Colonic mucosa (tissue), 4 donors: ENCODE data around the gene INKA1. TPM values are rescaled to one million over a fixed set of nuclear protein-coding genes. Genes with fewer than 3 reads are reported as not detected.

ENCODE experiments used
- DNase-seq: peaks from one replicate; pipeline ENCODE4 v3.0.0-alpha.2; 2020
- H3K27ac ChIP-seq: fragments of 200-600 bp; one replicate; pipeline ENCODE4 v1.8.0; 2021
- H3K27me3 ChIP-seq: fragments of 200-600 bp; one replicate; pipeline ENCODE4 v1.8.0; 2021
- H3K36me3 ChIP-seq: fragments of 200-600 bp; one replicate; pipeline ENCODE4 v1.8.0; 2021
- H3K4me1 ChIP-seq: fragments of 200-600 bp; one replicate; pipeline ENCODE4 v1.8.0; 2021; ENCODE audit warnings: mild to moderate bottlenecking
- H3K4me3 ChIP-seq: fragments of 200-600 bp; one replicate; pipeline ENCODE4 v1.8.0; 2021
- H3K9ac ChIP-seq, 2 donors: one replicate each; pipeline ENCODE4 v1.7.0; 2013; ENCODE audit warnings: control low read depth in 2 of 2, low read depth in 2 of 2, low read length in 2 of 2
- H3K9me3 ChIP-seq: fragments of 200-600 bp; one replicate; pipeline ENCODE4 v1.8.0; 2021
- intact Hi-C: fragments of 100-400 bp; cut with DNase I; formaldehyde crosslinking; loops from one replicate; pipeline ENCODE4 v1.14.1; 2022
- total RNA-seq, 2 donors: library from RNA; stranded (reverse); fragmentation: NEBNext Ultra II Directional in 1 of 2; extraction: Animal tissue kit (Norgen Biotek cat#: 25700) in 1 of 2; gene quantifications; one replicate each; pipeline ENCODE4 v1.2.1, GENCODE V29; 2021
- TF ChIP-seq, protein P1 (sequence below): fragments of 200-600 bp; IDR thresholded peaks from one replicate; pipeline ENCODE4 v1.8.0; 2022; ENCODE audit warnings: antibody characterized with exemption, mild to moderate bottlenecking
- donor health status: healthy.
- donor health status: DM: no; HTN: no; CAD: no.
- donor health status: DM: no; HTN: no; CAD: no.

INKA1 gene
- total RNA-seq, 2 donors from 2014 or later: 0.57 to 0.88 TPM

DNA sequence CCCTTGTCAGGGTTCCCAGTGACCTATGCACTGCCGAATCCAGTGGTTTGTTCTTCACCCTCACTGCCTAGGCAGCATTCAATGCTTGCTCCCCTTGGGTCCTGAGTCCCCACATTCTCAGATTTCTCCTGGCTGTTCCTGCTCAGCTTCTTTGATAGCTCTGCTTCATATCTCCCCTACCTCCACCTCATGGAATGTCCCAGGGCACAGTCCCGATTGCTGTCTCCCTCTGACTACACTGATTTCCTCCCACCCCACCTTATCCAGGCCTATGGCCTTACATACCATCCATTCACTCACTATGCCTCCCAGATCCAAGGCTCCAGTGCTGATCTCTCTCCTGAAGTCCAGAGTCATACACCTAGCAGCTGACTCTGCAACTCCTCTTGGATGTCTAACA, 1.9 kb upstream of the INKA1 start:
- Histone ChIP-seq H3K4me1 (peaks cover 5% of the 10 kb centered on the region), H3K27me3 (peaks cover 7% of the 10 kb centered on the region), H3K36me3 (no peaks in the 10 kb centered on the region), H3K4me3 (no peak overlapping the region), H3K9ac (no peak overlapping the region), H3K9me3 (no peaks in the 10 kb centered on the region), H3K27ac (no peak overlapping the region)
- TF ChIP-seq, protein P1, sequence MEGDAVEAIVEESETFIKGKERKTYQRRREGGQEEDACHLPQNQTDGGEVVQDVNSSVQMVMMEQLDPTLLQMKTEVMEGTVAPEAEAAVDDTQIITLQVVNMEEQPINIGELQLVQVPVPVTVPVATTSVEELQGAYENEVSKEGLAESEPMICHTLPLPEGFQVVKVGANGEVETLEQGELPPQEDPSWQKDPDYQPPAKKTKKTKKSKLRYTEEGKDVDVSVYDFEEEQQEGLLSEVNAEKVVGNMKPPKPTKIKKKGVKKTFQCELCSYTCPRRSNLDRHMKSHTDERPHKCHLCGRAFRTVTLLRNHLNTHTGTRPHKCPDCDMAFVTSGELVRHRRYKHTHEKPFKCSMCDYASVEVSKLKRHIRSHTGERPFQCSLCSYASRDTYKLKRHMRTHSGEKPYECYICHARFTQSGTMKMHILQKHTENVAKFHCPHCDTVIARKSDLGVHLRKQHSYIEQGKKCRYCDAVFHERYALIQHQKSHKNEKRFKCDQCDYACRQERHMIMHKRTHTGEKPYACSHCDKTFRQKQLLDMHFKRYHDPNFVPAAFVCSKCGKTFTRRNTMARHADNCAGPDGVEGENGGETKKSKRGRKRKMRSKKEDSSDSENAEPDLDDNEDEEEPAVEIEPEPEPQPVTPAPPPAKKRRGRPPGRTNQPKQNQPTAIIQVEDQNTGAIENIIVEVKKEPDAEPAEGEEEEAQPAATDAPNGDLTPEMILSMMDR: no peak
- no peak for DNase-seq
- intact Hi-C loops: no loop called here

DNA sequence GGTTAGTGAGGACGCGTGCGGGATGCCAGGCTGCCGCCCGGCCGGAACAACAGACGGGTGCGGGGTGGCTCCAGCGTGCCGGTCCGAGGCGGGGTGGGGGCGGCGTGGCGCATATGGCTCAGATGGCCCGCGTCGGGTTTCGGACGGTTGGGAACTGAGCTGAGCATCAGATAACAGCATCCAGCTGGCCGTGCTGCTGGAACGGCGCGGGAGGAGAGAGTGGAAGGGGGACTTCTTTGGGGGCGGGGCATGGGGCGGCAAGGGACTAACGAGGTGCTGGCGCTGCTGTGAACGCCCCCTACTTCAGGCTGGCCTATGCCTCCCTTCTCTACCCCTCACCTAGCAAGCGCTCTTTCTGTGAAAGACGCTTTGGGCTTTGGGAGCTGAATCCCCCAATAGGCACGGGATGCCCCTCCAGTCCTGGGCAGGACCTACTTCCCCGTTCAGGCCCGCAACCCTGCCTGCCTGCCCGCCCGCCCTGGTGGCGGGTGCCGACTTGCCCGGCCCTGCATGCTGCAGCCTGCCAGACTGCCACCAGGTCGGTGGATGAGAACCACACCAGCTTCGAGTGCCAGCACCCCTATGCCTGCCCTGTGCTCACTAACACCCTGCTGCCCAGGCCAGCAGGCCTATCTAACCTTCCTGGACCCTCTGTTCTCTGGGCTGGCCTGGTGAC, 542 bp downstream of the INKA1 start:
- Histone ChIP-seq H3K9me3 (no peaks in the 10 kb centered on the region), H3K4me1 (peaks cover 5% of the 10 kb centered on the region), H3K4me3 (peak overlapping the region; percentile 62), H3K27ac (peak overlapping the region; percentile 79), H3K36me3 (no peaks in the 10 kb centered on the region), H3K9ac (peak overlapping the region; percentile 63), H3K27me3 (peaks cover 7% of the 10 kb centered on the region)
- TF ChIP-seq, protein P1: no peak
- DNase-seq: no peak
- intact Hi-C loops: loop anchor here (2.0 kb wide), 2 partner anchors 37 to 103 kb away; no protein-coding TSS in a partner anchor

DNA sequence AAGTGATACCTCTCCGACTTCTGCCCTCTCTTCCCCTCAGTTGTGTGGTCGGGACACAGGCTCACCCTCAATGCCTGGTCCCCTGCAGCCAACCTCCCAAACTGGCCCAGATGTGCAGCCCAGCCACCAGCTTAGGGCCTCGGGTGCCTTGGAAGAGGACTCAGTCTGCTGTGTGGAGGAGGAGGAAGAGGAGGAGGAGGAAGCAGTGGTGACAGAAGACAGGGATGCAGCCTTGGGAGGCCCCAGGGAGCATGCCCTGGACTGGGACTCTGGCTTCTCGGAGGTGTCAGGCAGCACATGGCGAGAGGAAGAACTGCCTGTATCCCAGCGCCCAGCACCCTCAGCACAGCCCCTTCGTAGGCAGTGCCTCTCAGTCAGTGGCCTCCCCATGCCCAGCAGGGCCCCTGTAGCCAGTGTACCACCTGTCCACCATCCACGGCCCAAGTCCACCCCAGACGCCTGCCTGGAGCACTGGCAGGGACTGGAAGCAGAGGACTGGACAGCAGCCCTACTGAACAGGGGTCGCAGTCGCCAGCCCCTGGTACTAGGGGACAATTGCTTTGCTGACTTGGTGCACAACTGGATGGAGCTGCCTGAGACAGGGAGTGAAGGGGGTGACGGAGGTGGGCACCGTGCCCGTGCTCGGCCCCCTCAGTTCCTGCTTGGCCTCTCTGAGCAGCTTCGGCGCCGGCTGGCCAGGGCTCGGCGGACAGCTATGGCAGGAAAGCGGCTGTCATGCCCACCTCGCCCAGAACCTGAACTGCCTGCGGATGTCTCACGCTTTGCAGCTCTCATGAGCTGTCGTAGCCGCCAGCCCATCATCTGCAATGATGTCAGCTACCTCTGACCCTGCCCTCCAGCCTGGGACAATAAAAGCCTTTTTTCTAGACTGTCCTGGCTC, 1.3 kb downstream of the INKA1 start:
- Histone ChIP-seq H3K4me3 (peak overlapping the region; percentile 62), H3K9me3 (no peaks in the 10 kb centered on the region), H3K27me3 (peaks cover 7% of the 10 kb centered on the region), H3K9ac (peak overlapping the region; percentile 63), H3K4me1 (peaks cover 5% of the 10 kb centered on the region), H3K36me3 (no peaks in the 10 kb centered on the region), H3K27ac (peak overlapping the region; percentile 79)
- TF ChIP-seq, protein P1: no peak
- intact Hi-C loops: no loop called here
- DNase-seq: no peak

DNA sequence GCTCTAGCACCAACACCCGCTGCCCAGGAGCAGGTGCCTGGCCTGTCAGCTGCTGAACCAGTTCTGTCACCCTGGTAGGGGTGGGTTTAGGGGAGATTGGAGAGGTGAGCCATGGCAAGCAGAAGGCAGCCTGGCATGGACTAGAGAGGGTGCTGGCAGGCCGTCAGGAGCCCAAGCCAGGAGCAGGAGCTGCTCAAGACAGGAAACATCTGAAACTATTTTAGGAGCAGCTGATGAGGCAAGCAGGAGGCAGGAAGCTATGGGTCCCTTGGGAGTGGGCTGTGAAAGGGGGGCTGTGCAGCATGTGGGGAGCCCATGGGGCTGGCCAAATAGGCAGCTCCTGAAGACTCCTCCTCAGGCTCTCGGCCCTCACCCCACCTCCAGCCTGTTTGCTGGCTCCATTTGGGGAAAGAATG, 2.3 kb downstream of the INKA1 start:
- peaks cover 5% of the 10 kb centered on the region for H3K4me1 ChIP-seq
- TF ChIP-seq, protein P1: no peak
- peak overlapping the region; percentile 36 for H3K27ac ChIP-seq
- intact Hi-C loops: no loop called here
- peak; percentile 32 for DNase-seq
- H3K36me3 ChIP-seq: no peaks in the 10 kb centered on the region
- peaks cover 7% of the 10 kb centered on the region for H3K27me3 ChIP-seq
- no peaks in the 10 kb centered on the region for H3K9me3 ChIP-seq
- H3K4me3 ChIP-seq: no peak overlapping the region
- peak overlapping the region in 1 of 2 donors; percentile 12 for H3K9ac ChIP-seq

DNA sequence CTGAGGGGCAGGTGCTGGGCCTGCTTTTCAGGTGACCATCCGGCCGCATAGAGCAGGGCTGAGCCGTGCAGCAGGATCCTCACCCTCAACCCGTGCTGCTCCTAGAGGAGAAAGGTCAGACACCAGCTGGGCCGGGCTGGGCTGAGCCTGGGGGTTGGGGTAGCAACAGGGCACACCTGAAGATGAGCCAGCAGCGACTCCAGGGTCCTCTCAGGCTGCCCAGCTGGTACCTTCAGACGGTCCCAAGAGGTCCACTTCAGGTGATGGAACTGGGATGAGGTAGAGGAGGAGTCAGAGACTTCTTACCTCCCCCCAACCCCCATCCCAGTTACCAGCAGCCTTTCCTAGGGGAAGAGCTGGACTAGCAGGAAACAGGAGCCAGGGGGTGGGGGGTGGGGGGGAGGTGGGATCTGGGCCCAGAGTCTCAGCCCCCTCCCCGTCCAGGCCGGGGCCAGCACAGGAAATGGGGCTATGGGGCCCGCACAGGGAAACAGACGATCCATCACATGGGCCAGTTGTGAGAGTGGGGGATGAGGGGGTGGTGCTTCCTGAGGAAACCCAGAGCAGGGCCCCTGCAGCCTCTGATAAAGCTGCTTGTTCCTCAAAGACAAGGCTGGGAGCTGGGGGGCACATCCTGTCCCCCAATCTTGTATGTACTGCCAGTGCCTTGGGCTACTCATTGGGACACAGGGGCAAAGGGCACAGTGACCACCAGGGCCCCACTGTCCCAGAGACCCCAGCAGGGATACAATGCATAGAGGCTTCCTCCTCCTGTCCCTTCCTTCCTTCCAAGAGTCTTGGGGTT, 3.0 kb downstream of the INKA1 start:
- DNase-seq: peak; percentile 38
- Histone ChIP-seq H3K9ac (peak overlapping the region; percentile 26 to 63), H3K9me3 (no peaks in the 10 kb centered on the region), H3K4me3 (no peak overlapping the region), H3K36me3 (no peaks in the 10 kb centered on the region), H3K27ac (peak overlapping the region; percentile 36), H3K4me1 (peaks cover 5% of the 10 kb centered on the region), H3K27me3 (peaks cover 7% of the 10 kb centered on the region)
- TF ChIP-seq, protein P1: no peak
- intact Hi-C loops: no loop called here
